Neutrophil (primary cell): Measurements from ENCODE around the gene KRT72.

Experiments used
- H3K27ac ChIP-seq: fragments of 200-600 bp; sonication (generic); 2 replicates; pipeline ENCODE4 v1.5.1; 2016; ENCODE audit warnings: mild to moderate bottlenecking, moderate library complexity
- H3K27me3 ChIP-seq: fragments of 200-600 bp; sonication (generic); 2 replicates; pipeline ENCODE4 v1.6.0; 2016; ENCODE audit warnings: mild to moderate bottlenecking
- H3K36me3 ChIP-seq: fragments of 200-600 bp; sonication (generic); 2 replicates; pipeline ENCODE4 v1.5.1; 2017
- H3K4me1 ChIP-seq, 2 experiments: fragments of 200-600 bp in 1 of 2; sonication (generic) in 1 of 2; 1 replicate in 1 of 2; 2 replicates in 1 of 2; pipeline versions ENCODE4 v1.5.1 to v1.6.1; 2013 to 2016; ENCODE audit warnings: low read depth in 1 of 2, low read length in 1 of 2, mild to moderate bottlenecking in 1 of 2, moderate library complexity in 1 of 2; ENCODE audit not compliant: control insufficient read depth in 1 of 2, insufficient read depth in 1 of 2
- H3K4me3 ChIP-seq, 2 experiments: fragments of 200-600 bp in 1 of 2; sonication (generic) in 1 of 2; 1 replicate in 1 of 2; 2 replicates in 1 of 2; pipeline ENCODE4 v1.5.1; 2013 to 2016; ENCODE audit warnings: low read depth in 1 of 2, low read length in 1 of 2, mild to moderate bottlenecking in 1 of 2, moderate library complexity in 1 of 2
- H3K9me3 ChIP-seq: fragments of 200-600 bp; sonication (generic); 2 replicates; pipeline ENCODE4 v1.5.1; 2016
- CTCF ChIP-seq: fragments of 200-600 bp; sonication (generic); IDR thresholded peaks from 2 replicates; pipeline ENCODE4 v1.5.1; 2016; ENCODE audit warnings: antibody characterized with exemption

The KRT72 gene

GRCh38 chr12:52633383-52633782, 32.1 kb upstream of the KRT72 start:
- H3K27ac ChIP-seq = no peak overlapping the region

GRCh38 chr12:52632656-52633055, 31.4 kb upstream of the KRT72 start:
- TF ChIP-seq CTCF = no peak
- Histone ChIP-seq H3K4me1 (no peaks in the 10 kb centered on the region), H3K4me3 (no peak overlapping the region), H3K36me3 (no peaks in the 10 kb centered on the region), H3K9me3 (no peaks in the 10 kb centered on the region), H3K27ac (no peak overlapping the region), H3K27me3 (no peaks in the 10 kb centered on the region)

More at GRCh38 chr12:52633383-52633782, 32.1 kb upstream of the KRT72 start:
- H3K27me3 ChIP-seq = no peaks in the 10 kb centered on the region
- no peaks in the 10 kb centered on the region for H3K4me1 ChIP-seq
- no peak overlapping the region for H3K4me3 ChIP-seq
- no peak for TF ChIP-seq CTCF
- no peaks in the 10 kb centered on the region for H3K9me3 ChIP-seq
- no peaks in the 10 kb centered on the region for H3K36me3 ChIP-seq

- Histone ChIP-seq H3K4me3 (no peak overlapping the region), H3K27ac (no peak overlapping the region), H3K36me3 (no peaks in the 10 kb centered on the region), H3K27me3 (no peaks in the 10 kb centered on the region), H3K4me1 (no peaks in the 10 kb centered on the region), H3K9me3 (no peaks in the 10 kb centered on the region)
- TF ChIP-seq CTCF = no peak
These were observed 30.6 kb upstream of the KRT72 start for GRCh38 chr12:52631676-52632459.

GRCh38 chr12:52631264-52631663, 30.0 kb upstream of the KRT72 start:
- Histone ChIP-seq H3K4me1 (no peaks in the 10 kb centered on the region), H3K36me3 (no peaks in the 10 kb centered on the region), H3K27me3 (no peaks in the 10 kb centered on the region), H3K9me3 (no peaks in the 10 kb centered on the region), H3K4me3 (no peak overlapping the region), H3K27ac (no peak overlapping the region)
- TF ChIP-seq CTCF = no peak

- no peaks in the 10 kb centered on the region for H3K27me3 ChIP-seq
- H3K4me1 ChIP-seq = no peaks in the 10 kb centered on the region
- H3K27ac ChIP-seq = no peak overlapping the region
- H3K4me3 ChIP-seq = no peak overlapping the region
- no peak for TF ChIP-seq CTCF
- H3K36me3 ChIP-seq = no peaks in the 10 kb centered on the region
- H3K9me3 ChIP-seq = no peaks in the 10 kb centered on the region
These were observed 29.4 kb upstream of the KRT72 start for GRCh38 chr12:52630599-52631200.
